HepG2 (cell line): Measurements from ENCODE around the gene WNT3A.

Source experiments
- CHD2 ChIP-seq: IDR thresholded peaks from 2 replicates; pipeline ENCODE4 v1.6.1; 2011; ENCODE audit warnings: low read depth, low read length, improper control_type of control experiment
- MED1 ChIP-seq: sonication (generic); formaldehyde crosslinking; IDR thresholded peaks from 2 replicates; pipeline ENCODE4 v1.4.0; 2020; ENCODE audit warnings: missing genetic modification reagents
- MEIS2 ChIP-seq: sonication (generic); formaldehyde crosslinking; IDR thresholded peaks from 2 replicates; pipeline ENCODE4 v1.9.0; 2021; ENCODE audit warnings: mild to moderate bottlenecking, missing genetic modification reagents
- NCOR1 ChIP-seq: fragments of 200-600 bp; sonication (generic); IDR thresholded peaks from 2 replicates; pipeline ENCODE4 v1.7.0; 2017; ENCODE audit warnings: antibody characterized with exemption, low read length, borderline replicate concordance
- NFRKB ChIP-seq: fragments of 450-650 bp; IDR thresholded peaks from 2 replicates; pipeline ENCODE4 v1.6.1; 2017
- SMC3 ChIP-seq: IDR thresholded peaks from 2 replicates; pipeline ENCODE4 v1.6.1; 2011; ENCODE audit warnings: low read length, improper control_type of control experiment
- ZBTB7A ChIP-seq: sonication (generic); formaldehyde crosslinking; IDR thresholded peaks from 2 replicates; pipeline ENCODE4 v1.8.0; 2022; ENCODE audit warnings: mild to moderate bottlenecking, missing genetic modification reagents
- ZKSCAN1 ChIP-seq: fragments of 150-350 bp; IDR thresholded peaks from 2 replicates; pipeline ENCODE4 v1.6.1; 2014; ENCODE audit warnings: low read length
- ZNF143 ChIP-seq: sonication (generic); formaldehyde crosslinking; IDR thresholded peaks from 2 replicates; pipeline ENCODE4 v1.4.0; 2020; ENCODE audit warnings: missing genetic modification reagents
- ZNF30 ChIP-seq: sonication (generic); formaldehyde crosslinking; IDR thresholded peaks from 2 replicates; pipeline ENCODE4 v1.5.0; 2020; ENCODE audit warnings: mild to moderate bottlenecking, missing genetic modification reagents
- TF ChIP-seq, protein P1 (sequence below): sonication (generic); formaldehyde crosslinking; IDR thresholded peaks from 2 replicates; pipeline ENCODE4 v1.5.1; 2020; ENCODE audit warnings: mild to moderate bottlenecking, missing genetic modification reagents, moderate library complexity
- TF ChIP-seq, protein P2 (sequence below): sonication (generic); formaldehyde crosslinking; IDR thresholded peaks from 2 replicates; pipeline ENCODE4 v1.5.0; 2020; ENCODE audit warnings: mild to moderate bottlenecking, missing genetic modification reagents, moderate library complexity

DNA sequence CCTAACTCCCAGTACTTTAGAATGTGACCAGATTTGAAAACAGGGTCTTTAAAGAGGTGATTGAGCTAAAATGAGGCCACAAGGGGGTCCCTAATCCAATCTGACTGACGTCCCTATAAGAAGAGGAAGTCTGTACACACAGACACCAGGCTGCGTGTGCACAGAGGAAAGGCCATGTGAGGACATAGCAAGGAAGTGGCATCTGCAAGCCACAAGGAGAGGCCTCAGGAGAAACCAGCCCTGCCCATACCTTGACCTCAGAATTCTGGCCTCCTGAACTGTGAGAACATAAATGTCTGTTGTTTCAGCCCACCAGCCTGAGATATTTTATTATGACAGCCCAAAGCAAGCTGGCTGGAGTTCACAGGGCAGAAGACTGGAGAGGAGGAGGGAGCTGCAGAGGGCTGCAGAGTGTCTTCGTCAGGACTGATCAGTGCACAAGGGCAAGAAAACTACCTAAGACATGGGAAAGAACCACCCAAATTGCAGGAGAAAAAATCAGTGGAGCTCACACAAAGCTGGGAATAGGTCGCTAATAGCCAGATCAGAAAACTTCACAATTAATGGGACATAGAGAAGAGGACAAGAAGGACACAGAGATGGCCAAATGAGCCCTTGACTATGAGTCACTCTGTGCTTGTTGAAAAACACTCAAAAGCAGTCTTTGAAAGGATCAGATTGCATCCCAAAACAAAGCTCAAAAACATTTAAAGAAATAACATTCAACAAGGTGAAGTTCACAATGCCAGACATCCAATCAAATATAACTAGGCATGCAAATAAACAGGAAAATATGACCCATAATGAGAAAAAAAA, 44.9 kb upstream of the WNT3A start:
- TF ChIP-seq MEIS2 (CRISPR knock-in tag) (no peak), ZNF143 (CRISPR knock-in tag) (no peak), MED1 (CRISPR knock-in tag) (no peak), NFRKB (no peak), ZNF30 (CRISPR knock-in tag) (no peak), SMC3 (no peak), ZKSCAN1 (no peak), ZBTB7A (CRISPR knock-in tag) (no peak), CHD2 (no peak), NCOR1 (no peak)
- TF ChIP-seq, protein P1, sequence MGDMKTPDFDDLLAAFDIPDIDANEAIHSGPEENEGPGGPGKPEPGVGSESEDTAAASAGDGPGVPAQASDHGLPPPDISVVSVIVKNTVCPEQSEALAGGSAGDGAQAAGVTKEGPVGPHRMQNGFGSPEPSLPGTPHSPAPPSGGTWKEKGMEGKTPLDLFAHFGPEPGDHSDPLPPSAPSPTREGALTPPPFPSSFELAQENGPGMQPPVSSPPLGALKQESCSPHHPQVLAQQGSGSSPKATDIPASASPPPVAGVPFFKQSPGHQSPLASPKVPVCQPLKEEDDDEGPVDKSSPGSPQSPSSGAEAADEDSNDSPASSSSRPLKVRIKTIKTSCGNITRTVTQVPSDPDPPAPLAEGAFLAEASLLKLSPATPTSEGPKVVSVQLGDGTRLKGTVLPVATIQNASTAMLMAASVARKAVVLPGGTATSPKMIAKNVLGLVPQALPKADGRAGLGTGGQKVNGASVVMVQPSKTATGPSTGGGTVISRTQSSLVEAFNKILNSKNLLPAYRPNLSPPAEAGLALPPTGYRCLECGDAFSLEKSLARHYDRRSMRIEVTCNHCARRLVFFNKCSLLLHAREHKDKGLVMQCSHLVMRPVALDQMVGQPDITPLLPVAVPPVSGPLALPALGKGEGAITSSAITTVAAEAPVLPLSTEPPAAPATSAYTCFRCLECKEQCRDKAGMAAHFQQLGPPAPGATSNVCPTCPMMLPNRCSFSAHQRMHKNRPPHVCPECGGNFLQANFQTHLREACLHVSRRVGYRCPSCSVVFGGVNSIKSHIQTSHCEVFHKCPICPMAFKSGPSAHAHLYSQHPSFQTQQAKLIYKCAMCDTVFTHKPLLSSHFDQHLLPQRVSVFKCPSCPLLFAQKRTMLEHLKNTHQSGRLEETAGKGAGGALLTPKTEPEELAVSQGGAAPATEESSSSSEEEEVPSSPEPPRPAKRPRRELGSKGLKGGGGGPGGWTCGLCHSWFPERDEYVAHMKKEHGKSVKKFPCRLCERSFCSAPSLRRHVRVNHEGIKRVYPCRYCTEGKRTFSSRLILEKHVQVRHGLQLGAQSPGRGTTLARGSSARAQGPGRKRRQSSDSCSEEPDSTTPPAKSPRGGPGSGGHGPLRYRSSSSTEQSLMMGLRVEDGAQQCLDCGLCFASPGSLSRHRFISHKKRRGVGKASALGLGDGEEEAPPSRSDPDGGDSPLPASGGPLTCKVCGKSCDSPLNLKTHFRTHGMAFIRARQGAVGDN (CRISPR knock-in tag) = no peak
- TF ChIP-seq, protein P2, sequence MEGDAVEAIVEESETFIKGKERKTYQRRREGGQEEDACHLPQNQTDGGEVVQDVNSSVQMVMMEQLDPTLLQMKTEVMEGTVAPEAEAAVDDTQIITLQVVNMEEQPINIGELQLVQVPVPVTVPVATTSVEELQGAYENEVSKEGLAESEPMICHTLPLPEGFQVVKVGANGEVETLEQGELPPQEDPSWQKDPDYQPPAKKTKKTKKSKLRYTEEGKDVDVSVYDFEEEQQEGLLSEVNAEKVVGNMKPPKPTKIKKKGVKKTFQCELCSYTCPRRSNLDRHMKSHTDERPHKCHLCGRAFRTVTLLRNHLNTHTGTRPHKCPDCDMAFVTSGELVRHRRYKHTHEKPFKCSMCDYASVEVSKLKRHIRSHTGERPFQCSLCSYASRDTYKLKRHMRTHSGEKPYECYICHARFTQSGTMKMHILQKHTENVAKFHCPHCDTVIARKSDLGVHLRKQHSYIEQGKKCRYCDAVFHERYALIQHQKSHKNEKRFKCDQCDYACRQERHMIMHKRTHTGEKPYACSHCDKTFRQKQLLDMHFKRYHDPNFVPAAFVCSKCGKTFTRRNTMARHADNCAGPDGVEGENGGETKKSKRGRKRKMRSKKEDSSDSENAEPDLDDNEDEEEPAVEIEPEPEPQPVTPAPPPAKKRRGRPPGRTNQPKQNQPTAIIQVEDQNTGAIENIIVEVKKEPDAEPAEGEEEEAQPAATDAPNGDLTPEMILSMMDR (CRISPR knock-in tag) = no peak
